Smooth muscle cell (in vitro differentiated cells): ENCODE data around the gene AJUBA. TPM values are rescaled to one million over a fixed set of nuclear protein-coding genes. Genes with fewer than 3 reads are reported as not detected.

Experiments used
- DNase-seq: peaks from one replicate; lab custom pipeline; 2025; ENCODE audit not compliant: unreplicated experiment; lab: John Stamatoyannopoulos, UW
- H2AFZ ChIP-seq: fragments of 200-600 bp; sonication (generic); 2 replicates; pipeline ENCODE4 v1.6.0; 2016; ENCODE audit warnings: antibody characterized with exemption, low read depth, mild to moderate bottlenecking
- H3F3A ChIP-seq: fragments of 200-600 bp; sonication (generic); 2 replicates; pipeline ENCODE4 v1.6.0; 2017; ENCODE audit warnings: antibody characterized with exemption, low read depth
- H3K27ac ChIP-seq: fragments of 200-600 bp; sonication (generic); 2 replicates; pipeline ENCODE4 v1.5.1; 2016; ENCODE audit warnings: low read depth, mild to moderate bottlenecking
- H3K27me3 ChIP-seq: fragments of 200-600 bp; sonication (generic); 2 replicates; pipeline ENCODE4 v1.6.1; 2016; ENCODE audit warnings: low read depth, mild to moderate bottlenecking
- H3K36me3 ChIP-seq: fragments of 200-600 bp; sonication (generic); 2 replicates; pipeline ENCODE4 v1.5.1; 2016; ENCODE audit warnings: low read depth
- H3K4me1 ChIP-seq: fragments of 200-600 bp; sonication (generic); 2 replicates; pipeline ENCODE4 v1.5.1; 2016; ENCODE audit warnings: low read depth
- H3K4me2 ChIP-seq: fragments of 200-600 bp; sonication (generic); 2 replicates; pipeline ENCODE4 v1.6.0; 2016; ENCODE audit warnings: mild to moderate bottlenecking
- H3K4me3 ChIP-seq: fragments of 200-600 bp; sonication (generic); 2 replicates; pipeline ENCODE4 v1.5.1; 2016; ENCODE audit warnings: mild to moderate bottlenecking
- H3K79me2 ChIP-seq: fragments of 200-600 bp; sonication (generic); 2 replicates; pipeline ENCODE4 v1.6.0; 2016; ENCODE audit warnings: low read depth, mild to moderate bottlenecking
- H3K9ac ChIP-seq: fragments of 200-600 bp; sonication (generic); 2 replicates; pipeline ENCODE4 v1.6.0; 2016; ENCODE audit warnings: low read depth
- H3K9me3 ChIP-seq: fragments of 200-600 bp; sonication (generic); replicated peaks from 2 replicates; pipeline ENCODE4 v1.5.1; 2016; ENCODE audit warnings: low read depth
- H4K20me1 ChIP-seq: fragments of 200-600 bp; sonication (generic); 2 replicates; pipeline ENCODE4 v1.6.0; 2016; ENCODE audit warnings: low read depth
- whole genome bisulfite sequencing: methylation state at CpG from one replicate; pipeline ENCODE4 v1.1.7; 2016; ENCODE audit warnings: low lambda C conversion rate; 5-methylcytosine and 5-hydroxymethylcytosine counted together
- polyA plus RNA-seq: library from polyadenylated mRNA; unstranded; fragments of >200 nt; fragmentation: Nextera tagmentation; extraction: Ambion mirVana; gene quantifications from 2 replicates; pipeline ENCODE4 v1.2.1, GENCODE V29; 2016
- total RNA-seq: library from RNA; depleted of rRNA; stranded (reverse); fragments of >200 nt; gene quantifications from 2 replicates; pipeline ENCODE4 v1.2.3, GENCODE V29; 2014
- TF ChIP-seq, protein P1 (sequence below): fragments of 200-600 bp; sonication (generic); IDR thresholded peaks from 2 replicates; pipeline ENCODE4 v1.5.1; 2017; ENCODE audit warnings: borderline replicate concordance, mild to moderate bottlenecking, antibody characterized with exemption; ENCODE audit not compliant: insufficient read depth, poor library complexity, severe bottlenecking

The AJUBA gene
- total and polyA plus RNA-seq, 2 experiments from 2014 or later, result 19.8 to 20.7 TPM

DNA sequence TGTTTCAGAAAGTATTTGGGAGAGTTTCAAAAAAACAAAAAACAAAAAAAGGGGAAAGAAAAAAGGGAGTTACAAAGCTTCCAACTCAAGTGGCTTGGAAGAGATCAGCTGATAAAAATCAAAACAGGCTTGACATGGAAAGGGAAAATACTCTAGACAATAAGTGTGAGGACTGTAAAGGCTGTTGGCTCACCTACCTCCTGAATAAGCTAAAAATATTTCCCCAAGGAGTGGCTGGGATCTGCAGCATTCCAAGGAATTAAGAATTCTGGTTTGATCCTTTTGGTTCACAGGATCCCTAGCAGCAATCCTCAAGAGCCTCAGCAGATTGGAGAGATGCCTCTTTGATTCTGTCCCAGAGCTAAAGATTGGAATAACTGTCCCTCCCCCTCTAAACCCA is 11.2 kb upstream of the AJUBA start:
- Histone ChIP-seq H3F3A (no peaks in the 10 kb centered on the region), H3K4me1 (peaks cover 7% of the 10 kb centered on the region), H3K79me2 (no peaks in the 10 kb centered on the region), H3K4me2 (no peak overlapping the region), H3K9me3 (no peaks in the 10 kb centered on the region), H3K36me3 (no peaks in the 10 kb centered on the region), H2AFZ (no peak overlapping the region), H3K4me3 (no peak overlapping the region), H3K27me3 (no peaks in the 10 kb centered on the region), H4K20me1 (no peaks in the 10 kb centered on the region), H3K27ac (no peak overlapping the region), H3K9ac (no peak overlapping the region)
- no peak for DNase-seq
- TF ChIP-seq, protein P1, sequence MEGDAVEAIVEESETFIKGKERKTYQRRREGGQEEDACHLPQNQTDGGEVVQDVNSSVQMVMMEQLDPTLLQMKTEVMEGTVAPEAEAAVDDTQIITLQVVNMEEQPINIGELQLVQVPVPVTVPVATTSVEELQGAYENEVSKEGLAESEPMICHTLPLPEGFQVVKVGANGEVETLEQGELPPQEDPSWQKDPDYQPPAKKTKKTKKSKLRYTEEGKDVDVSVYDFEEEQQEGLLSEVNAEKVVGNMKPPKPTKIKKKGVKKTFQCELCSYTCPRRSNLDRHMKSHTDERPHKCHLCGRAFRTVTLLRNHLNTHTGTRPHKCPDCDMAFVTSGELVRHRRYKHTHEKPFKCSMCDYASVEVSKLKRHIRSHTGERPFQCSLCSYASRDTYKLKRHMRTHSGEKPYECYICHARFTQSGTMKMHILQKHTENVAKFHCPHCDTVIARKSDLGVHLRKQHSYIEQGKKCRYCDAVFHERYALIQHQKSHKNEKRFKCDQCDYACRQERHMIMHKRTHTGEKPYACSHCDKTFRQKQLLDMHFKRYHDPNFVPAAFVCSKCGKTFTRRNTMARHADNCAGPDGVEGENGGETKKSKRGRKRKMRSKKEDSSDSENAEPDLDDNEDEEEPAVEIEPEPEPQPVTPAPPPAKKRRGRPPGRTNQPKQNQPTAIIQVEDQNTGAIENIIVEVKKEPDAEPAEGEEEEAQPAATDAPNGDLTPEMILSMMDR, result no peak

DNA sequence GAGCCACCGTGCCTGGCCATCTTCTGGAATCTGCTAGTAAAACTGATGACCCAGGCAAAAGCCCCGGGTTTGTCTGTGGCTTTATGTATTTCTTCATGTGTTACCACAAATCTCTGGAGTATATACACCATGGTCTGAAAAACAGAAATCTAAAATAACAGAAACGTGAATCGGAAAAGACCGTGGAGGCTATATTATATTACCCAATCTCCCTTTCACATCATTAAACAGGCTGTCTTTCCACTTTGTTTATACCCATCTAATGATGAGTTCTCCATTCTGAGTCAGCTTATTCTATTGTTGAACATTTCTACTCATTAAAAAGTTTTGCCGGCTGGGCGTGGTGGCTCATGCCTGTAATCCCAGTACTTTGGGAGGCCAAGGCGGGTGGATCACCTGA is 9.5 kb upstream of the AJUBA start:
- no peaks in the 10 kb centered on the region for H3K79me2 ChIP-seq
- no peak overlapping the region for H3K27ac ChIP-seq
- H4K20me1 ChIP-seq, result no peaks in the 10 kb centered on the region
- no peaks in the 10 kb centered on the region for H3K9me3 ChIP-seq
- H3K4me1 ChIP-seq, result peaks cover 7% of the 10 kb centered on the region
- H2AFZ ChIP-seq, result no peak overlapping the region
- no peaks in the 10 kb centered on the region for H3F3A ChIP-seq
- H3K36me3 ChIP-seq, result no peaks in the 10 kb centered on the region
- no peak overlapping the region for H3K4me2 ChIP-seq
- no peak for DNase-seq
- TF ChIP-seq, protein P1, result no peak
- no peak overlapping the region for H3K4me3 ChIP-seq
- no peaks in the 10 kb centered on the region for H3K27me3 ChIP-seq
- WGBS, result 88% methylated on average over 8 of the region's 8 CpGs
- no peak overlapping the region for H3K9ac ChIP-seq

DNA sequence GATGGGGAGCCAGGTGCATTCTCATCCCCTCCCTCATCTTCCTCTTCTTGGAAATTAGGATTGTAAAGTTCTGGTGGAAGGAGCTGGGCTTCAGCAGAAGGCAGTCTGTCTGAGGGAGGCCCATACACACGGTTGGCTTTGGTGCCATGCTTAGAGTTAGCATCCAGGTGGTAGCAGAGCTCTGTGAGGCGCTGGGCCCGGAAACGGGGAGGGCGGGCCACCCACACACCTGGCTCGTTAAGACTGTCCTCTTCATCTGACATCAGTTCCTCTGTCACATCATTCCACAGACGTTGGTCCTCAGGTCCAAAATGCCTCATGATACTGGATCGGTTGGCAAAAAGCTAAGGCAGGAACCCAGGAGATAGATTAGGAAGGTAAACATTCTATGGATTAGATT is 4.9 kb upstream of the AJUBA start:
- 93% methylated on average over 8 of the region's 8 CpGs for WGBS
- H3K4me3 ChIP-seq, result no peak overlapping the region
- H2AFZ ChIP-seq, result no peak overlapping the region
- no peaks in the 10 kb centered on the region for H3K9me3 ChIP-seq
- H3K27ac ChIP-seq, result no peak overlapping the region
- H3F3A ChIP-seq, result peaks cover 5% of the 10 kb centered on the region
- H4K20me1 ChIP-seq, result no peaks in the 10 kb centered on the region
- no peaks in the 10 kb centered on the region for H3K27me3 ChIP-seq
- peaks cover 3% of the 10 kb centered on the region for H3K79me2 ChIP-seq
- no peak for DNase-seq
- no peak overlapping the region for H3K4me2 ChIP-seq
- TF ChIP-seq, protein P1, result no peak
- H3K4me1 ChIP-seq, result no peaks in the 10 kb centered on the region
- no peak overlapping the region for H3K9ac ChIP-seq
- H3K36me3 ChIP-seq, result no peaks in the 10 kb centered on the region

DNA sequence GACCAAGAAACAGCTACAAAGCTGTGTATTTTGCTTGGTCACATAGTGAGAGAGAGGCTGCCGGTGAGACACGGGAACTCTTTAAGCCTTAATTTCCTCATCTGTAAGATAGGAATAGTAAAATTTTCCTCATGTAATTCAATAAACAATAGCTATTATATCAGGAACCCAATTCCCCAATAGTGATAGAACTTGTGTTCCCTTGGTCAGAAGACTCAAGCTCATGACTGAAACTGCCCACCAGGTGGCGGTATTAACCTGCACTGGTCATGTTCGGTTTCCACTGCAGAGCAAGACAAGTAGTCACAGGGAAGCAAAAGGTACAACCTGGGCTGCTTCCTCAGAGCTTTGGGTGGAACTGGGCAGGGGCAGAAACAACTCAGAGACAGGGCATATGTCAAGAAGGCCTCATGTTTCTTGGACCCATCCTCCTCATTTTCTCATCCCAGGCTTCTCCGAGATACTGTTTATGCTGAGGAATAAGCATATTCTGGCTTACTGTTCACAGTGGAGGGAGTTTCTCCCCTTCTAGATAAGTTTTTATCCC is 4.2 kb upstream of the AJUBA start:
- H3K9me3 ChIP-seq, result no peaks in the 10 kb centered on the region
- peaks cover 10% of the 10 kb centered on the region for H3K79me2 ChIP-seq
- no peak overlapping the region for H2AFZ ChIP-seq
- TF ChIP-seq, protein P1, result peak; percentile 89
- peaks cover 5% of the 10 kb centered on the region for H3F3A ChIP-seq
- 19% methylated on average over 5 of the region's 5 CpGs for WGBS
- no peaks in the 10 kb centered on the region for H4K20me1 ChIP-seq
- H3K27me3 ChIP-seq, result no peaks in the 10 kb centered on the region
- no peak overlapping the region for H3K4me3 ChIP-seq
- H3K36me3 ChIP-seq, result no peaks in the 10 kb centered on the region
- H3K4me1 ChIP-seq, result no peaks in the 10 kb centered on the region
- no peak overlapping the region for H3K27ac ChIP-seq
- DNase-seq, result peak; percentile 41
- H3K9ac ChIP-seq, result no peak overlapping the region
- no peak overlapping the region for H3K4me2 ChIP-seq
